AG04449 (cell line): Measurements from ENCODE around the gene E2F4.

Experiments
- CTCF ChIA-PET: fragments of 350-600 bp; formaldehyde crosslinking; extraction: SDS; loops from one replicate; lab custom pipeline; 2021; ENCODE audit warnings: antibody characterized with exemption; lab: Yijun Ruan, JAX
- POLR2A ChIA-PET: fragments of 400-600, 350-600 bp; formaldehyde crosslinking; extraction: SDS; loops from one replicate; lab custom pipeline; 2020; ENCODE audit warnings: antibody characterized with exemption, inconsistent platforms; lab: Yijun Ruan, JAX
- DNase-seq: peaks from one replicate; pipeline ENCODE4 v3.0.0-alpha.2; 2010; ENCODE audit warnings: low read depth, low spot score
- H3K4me3 ChIP-seq: 2 replicates; pipeline ENCODE4 v1.5.1; 2011; ENCODE audit warnings: low read depth, mild to moderate bottlenecking, control low read depth, low read length
- CTCF ChIP-seq: IDR thresholded peaks from one replicate; pipeline ENCODE4 v1.5.1; 2011; ENCODE audit warnings: mild to moderate bottlenecking, moderate library complexity, low read length, control low read depth, inconsistent platforms; ENCODE audit not compliant: insufficient read depth; ENCODE audit errors: missing control alignments

E2F4 gene

GRCh38 chr16:67201411-67202345 is 9.7 kb downstream of the E2F4 start:
- H3K4me3 ChIP-seq, result no peak overlapping the region
- no peak for DNase-seq
- TF ChIP-seq CTCF, result no peak
- CTCF ChIA-PET, result interaction anchor here (0.8 to 1.0 kb wide), 2 partner anchors 12 to 48 kb away, joined by 3 read pairs; no protein-coding TSS in a partner anchor
- POLR2A ChIA-PET, result interaction anchor here (0.6 kb wide), 2 partner anchors 22 to 25 kb away, joined by 3 read pairs; no protein-coding TSS in a partner anchor

- H3K4me3 ChIP-seq, result no peak overlapping the region
- CTCF ChIA-PET, result interaction anchor here (0.8 to 1.0 kb wide), 2 partner anchors 9 to 13 kb away, joined by 3 read pairs; no protein-coding TSS in a partner anchor
- no peak for DNase-seq
- POLR2A ChIA-PET, result interaction anchor here (0.6 kb wide), 2 partner anchors 21 to 24 kb away, joined by 3 read pairs; no protein-coding TSS in a partner anchor
- no peak for TF ChIP-seq CTCF
Observed at GRCh38 chr16:67202426-67202825, 10.5 kb downstream of the E2F4 start.

- H3K4me3 ChIP-seq, result no peak overlapping the region
- no peak for TF ChIP-seq CTCF
- DNase-seq, result no peak
- CTCF ChIA-PET, result interaction anchor here (0.8 kb wide), 1 partner anchor 10 kb away, joined by 3 read pairs; no protein-coding TSS in a partner anchor
- POLR2A ChIA-PET, result no interaction called here
Observed at GRCh38 chr16:67202956-67203493, 11.1 kb downstream of the E2F4 start.

- ChIA-PET POLR2A (interaction anchor here (2.1 kb wide), 1 partner anchor 23 kb away, joined by 6 read pairs; the partner anchor contains the start of gene TMEM208), CTCF (interaction anchor here (0.6 kb wide), 1 partner anchor 94 kb away, joined by 3 read pairs; no protein-coding TSS in a partner anchor)
- TF ChIP-seq CTCF, result no peak
- DNase-seq, result no peak
- H3K4me3 ChIP-seq, result no peak overlapping the region
Observed at GRCh38 chr16:67204076-67204475, 12.1 kb downstream of the E2F4 start.

- ChIA-PET POLR2A (interaction anchor here (0.5 kb wide), 1 partner anchor 316 kb away, joined by 3 read pairs; no protein-coding TSS in a partner anchor), CTCF (interaction anchor here (10.5 kb wide), 1 partner anchor 10 kb away, joined by 83 read pairs; the partner anchor contains the start of genes E2F4 and ELMO3)
- no peak for TF ChIP-seq CTCF
- H3K4me3 ChIP-seq, result no peak overlapping the region
- no peak for DNase-seq
Observed at GRCh38 chr16:67206129-67206837, 14.3 kb downstream of the E2F4 start.
